Medulla oblongata (tissue), 1 donor: ENCODE results near the gene OR52L1.
"Not testable (repeated sequence)": the region's sequence is repeated elsewhere in the genome, so short reads cannot be mapped to it uniquely, and the experiment has no call there.

Source experiments
- DNase-seq: peaks from one replicate; pipeline ENCODE4 v3.0.0-alpha.2; 2015; ENCODE audit errors: extremely low spot score

Gene OR52L1

GRCh38 chr11:5986885-5987284 lies at the start of gene OR52L1:
Gene OR52L1, minus strand, starts transcription at chr11:5986985. Its CDS starts 55 bp downstream, at chr11:5986930.
- no peak for DNase-seq

DNA sequence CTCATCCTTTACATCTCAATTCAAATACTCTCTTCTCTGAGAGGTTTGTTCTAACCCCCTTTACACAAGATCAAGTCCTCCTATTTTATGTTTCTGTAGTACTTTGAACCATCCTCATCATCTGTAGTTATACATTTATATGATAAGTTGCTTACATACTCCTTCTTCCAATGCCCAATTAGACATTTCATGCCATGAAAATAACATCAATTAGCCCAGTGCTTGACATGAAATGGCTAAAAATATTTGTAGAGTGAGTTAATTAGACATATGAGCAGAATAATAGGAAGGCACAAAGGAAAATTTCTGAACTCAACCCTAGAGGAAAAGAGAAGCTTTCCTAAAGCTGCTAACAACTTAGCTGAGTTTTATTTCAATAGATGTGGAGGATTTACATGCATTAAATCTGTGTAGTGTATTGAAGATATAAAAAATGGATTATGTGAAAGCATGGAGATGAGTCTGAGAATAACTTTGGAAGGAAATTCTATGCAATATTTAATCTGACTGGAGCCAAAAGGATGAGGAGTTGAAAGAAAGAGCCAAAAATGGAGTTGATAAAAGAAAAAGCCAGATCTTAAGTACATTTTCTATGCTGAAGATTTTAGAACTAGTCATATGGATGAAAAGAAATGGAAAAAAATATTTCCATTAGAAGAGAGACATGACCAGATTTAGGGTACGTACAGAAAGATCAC lies 44.1 kb upstream of the OR52L1 start, which contains the start of gene OR56A1:
TSS of gene OR56A1 (minus strand) at position 51 of the 698 bp plus-strand sequence. CDS start 3,066 bp downstream, outside the sequence.
- DNase-seq, result no peak

GRCh38 chr11:6027501-6027900 lies 40.7 kb upstream of the OR52L1 start:
- no peak for DNase-seq

- DNase-seq, result no peak
Measured at GRCh38 chr11:6025056-6025455, 38.3 kb upstream of the OR52L1 start.

DNA sequence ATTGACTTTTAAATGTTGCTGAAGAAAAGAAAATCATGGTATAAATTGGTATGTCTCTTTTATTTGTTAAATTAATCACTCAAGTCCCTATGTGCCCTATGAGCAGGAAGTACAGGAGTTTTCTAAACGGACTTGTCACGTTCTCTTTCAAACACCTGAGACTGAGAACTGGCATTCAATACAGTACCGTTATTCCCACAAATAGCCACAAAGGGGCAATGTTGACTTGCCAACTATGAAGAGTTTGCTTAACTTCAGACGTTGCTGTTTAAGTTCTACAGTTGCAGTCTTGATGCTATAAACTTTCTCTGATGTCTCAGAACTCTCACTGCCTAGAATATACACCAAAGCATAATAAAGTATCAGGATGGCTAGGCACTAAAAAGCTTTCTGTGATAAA lies 36.2 kb upstream of the OR52L1 start:
- DNase-seq, result peak; percentile 54

GRCh38 chr11:6013042-6013441 lies 26.3 kb upstream of the OR52L1 start:
- DNase-seq, result no peak

- no peak for DNase-seq
Measured at GRCh38 chr11:6012035-6012668, 25.4 kb upstream of the OR52L1 start.

- no peak for DNase-seq
Measured at GRCh38 chr11:6006846-6007245, 20.1 kb upstream of the OR52L1 start, which contains the start of gene OR56A4. Gene OR56A4, minus strand, starts transcription at chr11:6006946. Its CDS starts 3,954 bp downstream, at chr11:6002992.

GRCh38 chr11:6006395-6006794 lies 19.6 kb upstream of the OR52L1 start:
- DNase-seq, result no peak

GRCh38 chr11:6002202-6002699 lies 15.5 kb upstream of the OR52L1 start:
- DNase-seq, result no peak

DNA sequence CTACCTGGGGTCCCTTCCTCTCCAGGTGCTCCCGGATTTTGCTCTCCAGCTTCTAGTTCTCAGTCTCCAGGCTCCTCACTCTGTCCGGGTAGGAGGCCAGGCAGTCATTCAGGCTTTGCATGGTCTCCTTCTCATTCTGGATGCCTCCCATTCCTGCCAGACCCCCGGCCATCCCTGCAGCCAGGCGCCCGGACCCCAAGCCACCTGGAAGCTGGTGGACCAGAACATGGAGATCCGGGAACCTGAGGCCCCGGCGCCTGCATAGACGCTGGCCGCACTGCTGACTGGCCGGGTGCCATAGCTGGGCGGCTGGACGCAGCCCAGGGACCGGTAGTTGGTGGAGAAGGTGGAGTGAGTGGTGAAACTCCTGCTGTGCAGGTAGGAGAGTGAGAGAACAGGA lies 8.0 kb upstream of the OR52L1 start:
- DNase-seq, result no peak

DNA sequence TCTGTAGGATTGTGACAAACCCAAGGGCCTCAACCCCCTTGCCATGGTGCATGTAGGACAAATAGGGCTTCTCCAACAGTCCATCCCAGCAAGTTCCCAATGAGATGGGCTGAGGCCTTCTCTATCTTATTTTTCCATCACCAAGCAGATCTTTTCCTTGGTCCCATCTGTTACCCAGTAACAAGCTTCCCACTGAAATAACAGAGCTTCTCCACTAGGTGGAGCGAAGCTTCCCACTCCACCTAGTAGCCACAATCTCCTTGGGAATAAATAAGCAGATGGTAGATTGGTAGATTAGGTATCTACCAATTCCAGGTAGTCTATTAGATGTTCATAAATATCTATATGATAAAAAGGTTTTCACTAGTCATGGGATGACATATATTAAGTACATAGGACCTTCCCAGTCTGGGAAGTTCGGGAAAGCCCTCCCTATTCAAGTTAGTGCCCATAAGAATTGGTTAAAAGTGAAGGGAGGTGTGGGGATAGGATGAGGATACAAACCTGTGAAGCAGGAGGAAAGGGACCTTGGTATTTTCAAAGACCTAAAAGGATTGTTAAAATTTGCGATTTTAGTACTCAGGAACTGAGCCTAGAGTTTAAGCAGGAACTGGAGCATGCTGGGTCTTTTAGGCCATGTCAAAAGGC lies 5.9 kb upstream of the OR52L1 start:
- DNase-seq, result peak; percentile 3

DNA sequence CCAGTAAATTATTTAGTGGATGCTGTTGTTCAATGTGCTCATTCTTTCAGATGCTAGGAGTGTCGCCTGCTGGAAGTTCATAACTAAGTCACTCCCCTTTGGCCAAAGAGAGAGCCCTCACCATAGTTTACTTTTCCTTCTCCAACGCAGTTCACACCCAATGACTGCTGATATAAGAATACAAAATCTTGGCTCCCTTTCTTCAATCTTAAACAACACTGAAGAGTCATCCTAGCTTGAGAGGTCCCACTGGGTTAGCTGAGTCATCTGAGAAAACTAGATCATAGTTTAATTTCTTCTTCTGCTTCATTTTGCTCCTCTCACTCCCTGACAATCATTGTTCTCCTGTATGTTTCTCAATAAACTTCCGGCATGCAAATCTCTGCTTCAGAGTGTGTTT lies 5.4 kb upstream of the OR52L1 start:
- DNase-seq, result no peak

DNA sequence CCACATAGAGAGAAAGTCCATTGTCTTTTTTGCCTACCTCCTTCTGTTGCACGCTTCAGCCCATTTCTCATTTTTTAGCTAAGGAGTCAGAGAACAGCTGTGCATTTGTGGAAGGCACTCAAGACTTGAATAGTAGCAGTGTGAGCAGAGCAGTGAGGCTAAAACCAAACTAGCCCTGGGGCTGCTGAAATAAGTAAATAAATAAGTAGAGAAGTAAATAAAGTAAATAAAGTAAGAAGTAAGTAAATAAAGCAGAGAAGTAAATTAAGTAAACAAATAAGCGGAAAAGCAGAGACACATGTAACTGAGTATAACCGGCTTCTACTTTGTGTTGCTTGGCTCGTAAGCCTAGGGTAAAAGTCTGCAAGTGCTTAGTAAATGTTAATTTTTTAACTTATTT lies 2.4 kb upstream of the OR52L1 start:
- DNase-seq, result no peak

GRCh38 chr11:5983443-5983842 lies 3.3 kb downstream of the OR52L1 start:
- DNase-seq, result no peak

DNA sequence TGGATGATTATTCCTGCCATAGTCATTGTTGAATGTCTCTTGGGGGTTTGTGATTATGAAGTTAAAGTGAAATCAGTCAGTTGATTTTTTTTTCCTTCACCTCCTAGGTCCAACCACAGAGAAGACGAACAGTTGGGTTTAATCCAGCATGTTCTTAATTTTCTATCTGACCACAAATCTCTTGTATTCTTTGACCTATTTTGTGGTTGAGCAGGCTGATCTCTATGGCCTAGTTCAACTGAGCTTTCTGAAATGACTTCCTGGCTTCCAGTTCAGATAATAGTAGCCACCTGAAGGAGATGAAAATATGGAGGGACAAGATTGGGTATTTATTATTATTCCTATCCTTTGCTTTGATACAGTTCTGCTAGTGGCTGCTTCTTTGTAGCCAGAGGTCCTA lies 13.3 kb downstream of the OR52L1 start:
- no peak for DNase-seq

DNA sequence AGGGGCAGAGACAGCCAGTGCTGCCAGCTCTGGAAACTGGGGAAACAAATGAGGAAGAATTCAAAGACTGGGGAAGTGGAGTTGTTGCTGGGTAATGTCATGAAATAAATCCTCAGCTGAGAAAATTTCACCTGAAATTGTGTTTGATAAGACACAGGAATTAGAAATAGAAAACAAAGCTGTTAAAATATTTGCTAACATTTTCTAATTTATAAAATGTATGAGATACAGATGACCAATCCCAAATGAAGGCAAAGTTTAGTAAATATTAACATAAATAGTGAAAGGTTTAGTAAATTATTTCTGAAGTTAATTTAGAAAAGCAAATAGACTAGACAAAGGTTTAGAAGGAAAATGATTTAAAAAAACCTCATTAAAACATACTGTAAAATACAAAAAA lies 18.4 kb downstream of the OR52L1 start, which contains the start of gene OR56A5:
TSS of gene OR56A5 (minus strand) at position 101 of the 400 bp plus-strand sequence. CDS start at position 101, 0 bp downstream.
- no peak for DNase-seq

DNA sequence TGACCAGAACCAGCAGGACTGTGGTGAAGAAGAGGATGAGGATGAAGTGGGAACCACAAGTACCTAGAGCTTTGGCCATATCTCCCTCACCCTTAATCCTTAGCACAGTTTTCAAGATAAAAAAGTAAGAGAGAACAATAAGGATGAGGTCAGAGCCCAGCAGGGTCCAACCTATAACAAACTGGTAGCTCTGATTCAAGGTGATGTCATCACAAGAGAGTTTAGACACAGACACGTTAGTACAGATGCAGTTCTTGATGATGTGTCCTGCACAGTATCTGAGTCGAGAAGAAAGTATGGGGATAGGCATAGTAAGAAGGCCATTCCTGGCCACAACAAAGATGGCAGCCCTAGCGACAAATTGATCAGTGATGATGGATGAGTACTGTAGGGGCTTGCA lies 19.1 kb downstream of the OR52L1 start:
- DNase-seq, result no peak

- no peak for DNase-seq
Measured at GRCh38 chr11:5966958-5967357, 19.8 kb downstream of the OR52L1 start.

DNA sequence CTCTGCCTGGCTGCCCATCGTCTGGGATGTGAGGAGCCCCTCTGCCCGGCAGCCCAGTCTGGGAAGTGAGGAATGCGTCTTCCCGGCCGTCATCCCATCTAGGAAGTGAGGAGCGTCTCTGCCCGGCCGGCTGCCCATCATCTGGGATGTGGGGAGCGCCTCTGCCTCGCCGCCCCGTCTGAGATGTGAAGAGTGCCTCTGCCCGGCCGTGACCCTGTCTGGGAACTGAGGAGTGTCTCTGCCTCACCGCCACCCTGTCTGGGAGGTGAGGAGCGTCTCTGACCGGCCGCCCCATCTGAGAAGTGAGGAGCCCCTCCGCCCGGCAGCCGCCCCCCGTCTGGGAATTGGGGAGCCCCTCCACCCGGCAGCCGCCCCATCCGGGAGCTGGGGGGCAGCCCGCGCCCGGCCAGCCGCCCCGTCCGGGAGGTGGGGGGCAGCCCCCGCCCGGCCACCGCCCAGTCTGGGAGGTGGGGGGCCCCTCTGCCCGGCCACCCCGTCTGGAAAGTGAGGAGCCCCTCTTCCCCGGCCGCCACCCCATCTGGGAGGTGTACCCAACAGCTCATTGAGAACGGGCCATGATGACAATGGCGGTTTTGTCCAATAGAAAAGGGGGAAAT lies 26.0 kb downstream of the OR52L1 start:
- DNase-seq, result not testable (repeated sequence)

GRCh38 chr11:5955586-5955985 lies 31.2 kb downstream of the OR52L1 start:
- DNase-seq, result no peak

GRCh38 chr11:5941951-5942350 lies 44.8 kb downstream of the OR52L1 start, which contains the start of gene OR56A3:
Gene OR56A3, plus strand, starts transcription at chr11:5942251. Its CDS starts 5,096 bp downstream, at chr11:5947347.
- DNase-seq, result no peak
